ENCODE data around the gene ANKMY1.
"Not testable (repeated sequence)": the region's sequence is repeated elsewhere in the genome, so short reads cannot be mapped to it uniquely, and the experiment has no call there.

The ANKMY1 gene

DNA sequence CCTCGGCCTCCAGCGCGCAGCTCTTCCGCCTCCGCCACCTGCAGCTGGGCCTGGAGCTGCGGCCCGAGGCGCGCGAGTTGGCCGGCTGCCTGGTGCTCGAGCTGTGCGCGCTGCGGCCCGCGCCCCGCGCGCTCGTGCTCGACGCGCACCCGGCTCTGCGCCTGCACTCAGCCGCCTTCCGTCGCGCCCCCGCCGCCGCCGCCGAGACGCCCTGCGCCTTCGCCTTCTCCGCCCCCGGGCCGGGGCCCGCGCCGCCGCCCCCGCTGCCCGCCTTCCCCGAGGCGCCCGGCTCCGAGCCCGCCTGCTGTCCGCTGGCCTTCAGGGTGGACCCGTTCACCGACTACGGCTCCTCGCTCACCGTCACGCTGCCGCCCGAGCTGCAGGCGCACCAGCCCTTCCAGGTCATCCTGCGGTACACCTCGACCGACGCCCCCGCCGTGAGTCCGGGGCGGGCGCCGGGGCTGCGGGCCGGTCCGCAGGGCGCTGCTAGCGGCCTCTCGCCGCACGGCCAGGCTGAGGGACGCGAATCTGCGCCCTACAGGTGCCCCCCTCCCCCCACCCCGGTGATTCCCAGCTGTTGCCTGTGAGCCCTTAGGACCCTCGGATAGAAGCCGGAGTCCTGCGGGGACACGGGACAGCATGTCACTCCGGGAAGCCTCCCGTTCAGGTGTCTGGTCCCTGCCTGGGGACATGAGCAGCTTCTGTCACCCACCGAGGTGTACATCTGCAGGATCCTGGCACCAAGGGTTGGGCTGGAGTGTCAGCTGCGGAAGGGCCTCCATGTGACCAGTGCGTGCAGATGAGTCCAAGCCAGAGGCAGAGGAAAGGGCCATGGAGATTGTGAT, 11.1 kb upstream of the ANKMY1 start:
- peak; percentile 67 for DNase-seq (ENCODE audit: low spot score)

DNA sequence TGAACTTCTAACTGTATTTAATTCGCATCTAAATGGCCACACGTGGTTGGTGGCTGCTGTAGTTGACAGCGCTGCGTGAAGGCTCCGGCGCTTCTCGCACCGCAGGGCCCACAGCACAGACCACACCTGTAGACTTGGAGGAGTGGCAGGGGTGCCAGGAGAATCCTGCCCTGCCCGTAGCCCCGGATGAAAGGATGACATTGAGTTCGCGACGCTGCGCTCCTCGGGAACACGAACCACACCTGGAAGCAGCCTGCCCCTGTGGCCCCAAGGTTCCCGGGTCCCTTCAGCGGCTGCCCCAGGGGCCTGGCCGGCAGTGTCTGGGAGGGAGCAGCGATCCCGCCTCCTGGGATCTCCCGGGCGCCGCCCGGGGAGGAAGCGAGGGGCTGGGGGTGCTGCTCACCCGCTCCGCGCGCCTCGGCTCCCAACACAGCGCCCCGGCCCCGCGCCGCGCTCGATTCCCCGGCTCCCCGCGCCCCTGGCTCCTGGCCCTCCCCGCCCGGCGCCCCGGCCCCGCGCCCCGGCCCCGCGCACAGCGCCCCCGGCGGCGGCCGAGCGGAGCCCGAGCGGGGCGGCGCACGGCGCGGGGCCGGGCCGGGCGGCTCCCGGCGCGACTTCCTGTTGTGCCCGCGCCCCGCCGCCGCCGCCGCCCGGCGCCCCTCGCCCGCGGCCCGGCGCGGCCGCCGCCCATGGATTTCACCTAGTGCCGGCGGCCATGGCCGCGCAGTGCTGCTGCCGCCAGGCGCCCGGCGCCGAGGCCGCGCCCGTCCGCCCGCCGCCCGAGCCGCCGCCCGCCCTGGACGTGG, 10.3 kb upstream of the ANKMY1 start, which contains the start of gene RNPEPL1:
Gene RNPEPL1 (plus strand): TSS at position 613 of the 806 bp plus-strand sequence. CDS start 103 bp downstream, at position 716.
- DNase-seq (ENCODE audit: low spot score) = peak; percentile 50

DNA sequence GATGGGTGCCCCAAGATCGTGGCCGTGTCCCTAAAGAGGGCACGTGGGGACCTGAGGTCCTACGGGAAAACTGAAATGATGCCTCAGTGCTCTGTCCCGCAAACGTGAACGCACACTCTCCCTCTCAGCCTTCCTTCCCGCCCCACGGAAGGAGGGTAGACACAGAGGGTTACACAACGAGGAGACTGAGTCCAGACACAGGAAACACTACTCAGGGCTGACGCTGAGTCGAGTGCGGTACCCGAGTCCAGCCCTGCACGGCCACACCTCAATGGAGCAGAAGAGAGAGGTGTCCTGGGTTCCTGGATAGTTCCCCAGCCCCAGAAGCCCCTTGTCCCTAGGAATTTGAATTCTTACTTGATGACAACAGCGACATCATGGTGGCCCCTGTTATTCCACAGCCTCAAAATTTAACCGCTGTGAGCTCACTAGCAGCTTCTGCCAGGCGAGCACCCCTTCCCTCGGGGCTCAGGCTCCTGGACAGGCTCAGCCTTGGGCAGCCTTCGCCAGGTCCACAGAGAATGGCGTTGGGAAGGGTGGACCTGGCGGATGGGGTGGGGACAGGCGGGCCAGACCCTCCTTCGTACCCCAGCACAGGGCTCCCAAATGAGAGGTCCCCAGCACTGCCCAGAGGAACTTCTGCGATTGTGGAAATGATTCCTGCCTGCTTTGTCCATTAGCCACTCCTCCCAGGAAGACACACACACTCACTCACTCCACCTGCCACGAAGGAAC, 9.5 kb upstream of the ANKMY1 start:
- no peak for DNase-seq (ENCODE audit: low spot score)

DNA sequence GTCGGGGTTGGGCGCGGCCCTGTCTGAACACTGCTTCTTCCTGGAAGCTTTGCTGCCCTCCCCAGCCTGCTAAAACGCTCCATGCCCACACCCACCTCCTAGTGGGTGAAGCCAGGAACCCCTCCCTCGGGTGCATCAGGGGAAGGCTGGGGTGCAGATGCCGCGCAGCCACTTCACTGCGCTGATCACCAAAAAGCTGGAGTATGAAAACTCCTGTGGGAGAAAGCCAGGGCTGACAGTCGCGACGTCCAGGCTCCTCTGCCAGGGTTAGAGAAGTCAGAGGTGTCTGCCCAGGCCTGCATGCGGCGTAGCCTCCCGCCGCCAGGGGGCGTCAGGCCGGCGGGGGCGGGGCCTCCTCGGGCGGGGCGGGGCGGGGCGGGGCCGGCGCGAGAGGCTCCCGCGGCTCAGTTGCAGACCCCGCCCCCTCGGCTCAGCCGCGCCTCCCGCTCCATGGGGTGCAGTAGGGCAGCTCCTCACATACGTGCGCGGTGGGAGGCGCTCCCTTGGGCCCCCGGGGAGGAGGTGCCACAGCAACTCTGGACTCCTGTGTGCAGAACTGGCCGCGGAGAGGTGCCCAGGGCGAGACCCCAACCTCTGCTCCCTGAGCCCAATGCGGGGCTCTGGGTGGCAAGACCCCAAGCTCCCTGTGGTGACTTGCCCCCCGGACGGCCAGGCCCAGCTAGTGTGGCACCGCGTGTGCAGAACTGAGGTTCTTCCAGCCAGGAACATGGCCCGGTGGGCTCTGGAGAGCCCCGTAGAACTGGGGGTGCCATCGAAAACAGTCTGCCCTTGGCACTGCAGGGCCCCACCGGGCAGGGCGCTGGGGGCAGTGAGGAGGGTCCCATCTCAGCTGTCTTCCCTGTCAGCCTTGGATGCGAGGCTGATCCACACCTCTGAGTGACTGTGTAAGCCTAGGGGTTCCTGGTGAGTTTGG, 8.7 kb upstream of the ANKMY1 start:
- peak; percentile 85 for DNase-seq (ENCODE audit: low spot score)

DNA sequence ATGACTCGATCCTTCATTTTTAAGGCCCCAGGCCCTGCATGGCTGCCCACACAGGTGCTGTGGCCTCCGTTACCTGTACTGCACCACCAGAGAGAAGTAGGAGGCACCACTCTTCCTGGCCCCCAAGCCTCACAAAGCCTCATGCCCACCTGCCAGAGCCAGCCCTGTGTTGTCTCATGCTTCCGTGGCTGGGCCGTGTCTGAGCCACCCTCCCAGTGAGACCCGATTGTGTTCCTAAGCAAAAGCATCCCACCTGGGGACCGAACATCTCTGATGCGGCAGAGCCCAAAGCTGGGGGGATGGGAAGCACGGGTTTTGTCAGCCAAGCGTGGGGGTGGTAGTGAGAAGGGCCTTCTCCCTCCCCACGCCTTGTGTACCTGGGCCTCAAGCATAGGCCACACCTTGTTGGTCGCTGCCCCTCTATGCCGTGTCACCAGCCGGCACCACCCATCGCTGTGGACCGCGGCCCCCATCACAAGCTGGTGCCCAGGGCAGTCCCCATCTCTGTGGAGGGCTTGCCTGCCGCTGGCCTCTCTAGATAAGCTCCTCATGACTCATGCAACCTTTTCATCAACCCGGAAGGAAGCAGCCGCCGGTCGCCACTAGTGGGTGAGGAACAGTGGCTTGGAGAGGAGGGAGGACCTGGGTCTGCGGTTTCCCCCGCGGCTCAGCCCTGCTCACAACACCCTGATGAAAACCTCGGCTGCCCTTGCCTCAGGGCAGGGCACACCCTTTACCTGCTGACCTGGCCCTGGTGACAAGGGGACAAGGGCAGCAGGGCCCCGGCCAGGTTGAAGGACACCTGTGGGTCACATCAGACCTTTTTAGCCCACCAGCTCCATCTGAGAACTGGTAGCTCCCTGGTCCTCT, 7.8 kb upstream of the ANKMY1 start:
- no peak for DNase-seq (ENCODE audit: low spot score)

DNA sequence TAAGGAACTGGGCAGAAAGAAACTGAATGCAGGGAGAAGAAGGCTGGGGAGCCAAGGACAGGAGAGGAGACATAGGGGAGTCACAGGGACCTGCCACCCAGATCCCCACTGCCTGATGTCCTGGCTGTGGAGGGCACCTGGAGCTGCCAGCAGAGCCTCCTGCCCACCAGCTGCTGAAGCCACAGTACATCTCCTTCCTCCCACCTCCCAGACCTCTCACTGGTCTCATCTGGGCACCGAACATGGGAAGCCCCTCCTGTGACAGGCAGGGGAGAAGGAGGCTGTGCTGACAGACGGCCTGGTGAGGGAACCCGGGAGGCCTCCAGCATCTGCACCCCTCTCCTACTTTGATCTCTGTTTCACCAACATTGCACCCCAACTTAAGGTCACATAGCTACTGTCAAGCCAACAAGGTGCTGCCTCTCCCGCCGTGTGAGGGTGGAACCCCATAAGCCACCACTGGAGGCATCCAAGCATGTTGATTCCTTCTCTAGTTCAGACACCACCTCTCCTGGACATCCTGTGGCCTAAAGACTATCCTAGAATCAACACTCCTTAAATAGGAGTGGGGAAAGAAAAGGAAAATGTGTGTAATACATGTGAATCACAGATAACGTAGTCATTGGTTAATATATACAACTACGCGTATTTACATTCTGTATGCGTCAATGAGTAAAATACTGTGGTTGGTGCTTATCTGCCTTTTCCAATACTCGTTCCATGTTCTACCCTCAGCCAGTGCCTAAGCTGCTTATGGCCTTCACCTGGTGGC, 7.0 kb upstream of the ANKMY1 start:
- DNase-seq (ENCODE audit: low spot score) = no peak

DNA sequence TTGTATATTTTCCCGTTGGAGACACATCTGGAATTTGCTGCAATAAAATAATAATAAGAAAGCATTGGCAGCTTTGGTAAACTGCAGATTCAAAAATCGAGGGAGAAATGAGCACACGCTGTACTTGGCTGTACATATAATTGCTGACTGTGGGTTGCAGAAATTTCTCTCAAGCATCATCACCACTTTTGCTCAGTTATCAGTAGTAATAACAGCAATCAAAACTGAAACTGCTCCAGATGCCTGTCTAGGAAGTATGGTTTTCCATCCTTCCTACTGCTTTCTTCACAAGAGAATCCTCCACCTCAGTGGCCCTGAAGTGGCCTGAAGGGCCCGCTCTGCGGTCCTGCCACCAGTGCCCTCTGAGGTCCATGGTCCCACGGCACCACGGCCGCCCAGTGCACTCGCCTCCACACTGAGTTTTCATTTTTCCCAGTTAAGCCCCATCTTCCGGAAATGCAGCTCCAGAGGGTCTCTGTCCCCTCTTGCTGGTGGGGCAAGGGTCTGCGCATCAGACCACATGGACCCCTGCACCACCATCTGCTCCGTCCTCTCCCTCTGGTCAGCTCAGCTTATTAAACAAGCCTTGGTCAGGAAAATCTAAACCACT, 6.3 kb upstream of the ANKMY1 start:
- DNase-seq (ENCODE audit: low spot score) = no peak

DNA sequence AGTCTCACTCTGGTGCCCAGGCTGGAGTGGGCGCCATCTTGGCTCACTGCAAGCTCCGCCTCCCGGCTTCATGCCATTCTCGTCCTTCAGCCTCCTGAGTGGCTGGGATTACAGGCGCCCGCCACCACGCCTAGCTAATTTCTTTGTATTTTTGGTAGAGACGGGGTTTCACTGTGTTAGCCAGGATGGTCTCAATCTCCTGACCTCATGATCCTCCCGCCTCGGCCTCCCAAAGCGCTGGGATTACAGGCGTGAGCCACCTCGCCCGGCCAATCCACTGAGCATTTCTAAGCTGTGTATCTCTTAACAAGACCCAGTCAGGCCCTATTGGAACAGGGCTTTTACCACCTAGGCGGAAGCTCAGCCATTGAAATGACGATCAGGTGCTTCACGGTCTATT, 5.4 kb upstream of the ANKMY1 start:
- DNase-seq (ENCODE audit: low spot score) = not testable (repeated sequence)

DNA sequence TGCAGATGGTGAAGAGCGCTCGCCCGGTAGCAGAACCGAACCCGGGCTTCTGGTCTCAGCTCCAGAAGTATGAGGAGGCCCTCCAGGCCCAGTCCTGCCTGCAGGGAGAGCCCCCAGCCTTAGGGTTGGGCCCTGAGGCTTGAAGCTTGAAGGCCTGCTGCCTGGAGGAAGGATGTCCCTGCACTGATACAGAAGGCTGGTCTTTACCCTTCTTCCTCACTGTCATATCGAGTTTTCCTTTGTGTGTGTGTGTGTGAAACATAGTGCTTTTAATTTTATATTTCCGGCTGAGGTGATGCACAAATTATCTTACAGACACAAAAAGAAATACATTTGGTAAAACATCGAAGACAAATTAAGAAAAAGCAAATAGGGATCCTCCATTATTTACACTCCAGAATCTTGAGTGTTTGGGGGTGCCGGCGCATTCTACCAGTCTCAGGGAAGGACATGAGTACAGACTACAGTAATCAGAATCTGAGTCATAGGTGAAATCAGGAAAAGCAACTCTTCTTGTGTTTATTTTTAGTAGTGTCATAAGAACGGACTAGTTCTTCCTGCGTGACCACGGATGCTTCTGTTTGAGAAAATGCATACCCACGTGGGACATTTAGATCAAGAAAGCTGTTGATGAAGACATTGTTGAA, 3.7 kb upstream of the ANKMY1 start:
- DNase-seq (ENCODE audit: low spot score) = no peak

DNA sequence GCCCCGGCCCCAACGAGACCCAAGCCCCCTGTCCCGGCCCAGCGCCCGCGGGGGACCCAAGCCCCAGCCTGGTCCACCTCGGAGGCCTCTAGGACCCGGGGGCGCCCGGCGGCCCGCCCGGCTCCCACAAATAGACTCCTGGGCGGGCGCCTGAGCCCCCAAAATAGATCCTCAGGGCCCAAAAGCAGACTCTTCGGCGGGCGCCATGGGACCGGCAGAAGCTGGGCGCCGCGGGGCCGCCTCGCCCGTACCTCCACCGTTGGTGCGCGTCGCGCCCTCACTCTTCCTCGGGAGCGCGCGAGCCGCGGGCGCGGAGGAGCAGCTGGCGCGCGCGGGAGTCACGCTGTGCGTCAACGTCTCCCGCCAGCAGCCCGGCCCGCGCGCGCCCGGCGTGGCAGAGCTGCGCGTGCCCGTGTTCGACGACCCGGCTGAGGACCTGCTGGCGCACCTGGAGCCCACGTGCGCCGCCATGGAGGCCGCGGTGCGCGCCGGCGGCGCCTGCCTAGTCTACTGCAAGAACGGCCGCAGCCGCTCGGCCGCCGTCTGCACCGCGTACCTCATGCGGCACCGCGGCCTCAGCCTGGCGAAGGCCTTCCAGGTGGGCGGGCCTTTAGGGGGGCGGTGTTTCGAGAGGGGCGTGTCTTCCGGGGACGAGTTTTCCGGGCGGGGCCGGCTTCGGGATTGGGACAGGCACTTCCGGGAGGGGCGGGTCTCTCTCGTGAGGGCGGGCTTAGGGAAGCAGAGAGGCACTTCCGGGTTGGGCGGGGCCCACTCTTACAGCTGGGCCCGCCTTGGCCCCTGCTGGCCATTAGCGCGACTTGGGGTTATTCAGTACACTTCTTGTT, 2.9 kb upstream of the ANKMY1 start:
- DNase-seq (ENCODE audit: low spot score) = peak; percentile 93

DNA sequence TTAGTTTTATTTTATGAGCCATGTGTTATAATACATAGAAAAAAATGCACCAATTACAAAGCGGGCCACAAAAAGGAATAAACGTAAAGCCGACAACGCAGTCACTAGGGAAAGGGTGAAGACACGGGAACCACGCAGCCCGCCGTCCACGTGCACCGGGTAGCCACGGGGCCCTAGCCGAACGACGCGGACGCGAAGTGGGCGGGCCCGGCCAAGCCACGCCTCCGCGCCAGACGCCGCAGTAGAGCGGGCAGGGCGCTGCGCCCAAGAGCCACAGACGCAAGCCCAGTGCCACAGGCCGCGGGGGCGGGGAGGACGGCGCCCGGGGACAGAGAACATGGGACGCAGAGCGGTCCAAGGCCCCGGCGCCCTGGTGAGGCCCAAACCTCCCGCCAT, 2.3 kb upstream of the ANKMY1 start, which contains the start of gene DUSP28:
Gene DUSP28 (plus strand): TSS at position 274 of the 396 bp plus-strand sequence. CDS start 328 bp downstream, outside the sequence.
- DNase-seq (ENCODE audit: low spot score) = peak; percentile 91

DNA sequence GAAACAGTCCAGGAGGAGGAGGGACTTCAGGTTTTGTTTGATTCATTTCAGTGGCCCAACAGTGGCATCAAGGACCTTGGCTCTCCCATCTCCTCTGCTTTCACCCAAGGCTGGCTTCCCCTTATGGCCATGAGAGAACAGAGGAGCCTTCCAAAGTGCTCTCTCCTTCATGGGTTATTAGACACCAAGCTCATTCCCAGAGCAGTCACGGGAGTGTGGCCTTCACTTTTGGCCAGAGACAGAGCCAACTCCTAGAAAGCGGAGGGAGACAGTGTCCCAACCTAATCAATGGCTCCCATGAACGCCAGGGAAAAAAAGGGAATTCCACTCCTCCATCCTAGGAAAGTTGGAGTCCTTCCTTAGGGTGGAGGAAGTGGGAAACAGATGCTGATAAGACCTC, 1.5 kb upstream of the ANKMY1 start:
- DNase-seq (ENCODE audit: low spot score) = no peak

DNA sequence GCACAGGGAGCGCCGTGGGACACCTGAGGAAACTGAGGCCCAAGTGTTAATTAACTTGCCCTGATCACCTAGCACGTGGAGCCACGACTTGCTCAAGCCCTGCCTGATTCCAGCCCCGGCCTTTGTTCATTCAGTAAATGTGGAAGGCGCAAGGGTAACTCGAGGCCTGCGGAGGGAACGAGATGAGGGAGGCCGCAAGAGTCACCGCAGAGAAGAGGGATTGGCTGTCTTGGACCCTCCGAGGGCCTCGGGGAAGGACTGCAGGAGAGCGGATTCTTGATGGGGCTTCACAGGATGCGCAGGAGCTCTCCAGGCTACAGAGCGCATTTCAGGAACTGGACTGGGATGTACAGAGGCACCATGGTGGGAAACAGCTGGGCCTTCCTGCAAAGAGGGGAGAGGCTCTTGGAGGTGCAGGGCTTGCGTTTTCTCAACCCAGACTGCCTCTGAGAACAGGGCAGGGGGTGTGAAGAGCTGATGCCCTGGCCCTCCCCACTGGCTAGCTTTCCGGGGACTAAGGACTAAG, 511 bp upstream of the ANKMY1 start:
- DNase-seq (ENCODE audit: low spot score) = no peak

DNA sequence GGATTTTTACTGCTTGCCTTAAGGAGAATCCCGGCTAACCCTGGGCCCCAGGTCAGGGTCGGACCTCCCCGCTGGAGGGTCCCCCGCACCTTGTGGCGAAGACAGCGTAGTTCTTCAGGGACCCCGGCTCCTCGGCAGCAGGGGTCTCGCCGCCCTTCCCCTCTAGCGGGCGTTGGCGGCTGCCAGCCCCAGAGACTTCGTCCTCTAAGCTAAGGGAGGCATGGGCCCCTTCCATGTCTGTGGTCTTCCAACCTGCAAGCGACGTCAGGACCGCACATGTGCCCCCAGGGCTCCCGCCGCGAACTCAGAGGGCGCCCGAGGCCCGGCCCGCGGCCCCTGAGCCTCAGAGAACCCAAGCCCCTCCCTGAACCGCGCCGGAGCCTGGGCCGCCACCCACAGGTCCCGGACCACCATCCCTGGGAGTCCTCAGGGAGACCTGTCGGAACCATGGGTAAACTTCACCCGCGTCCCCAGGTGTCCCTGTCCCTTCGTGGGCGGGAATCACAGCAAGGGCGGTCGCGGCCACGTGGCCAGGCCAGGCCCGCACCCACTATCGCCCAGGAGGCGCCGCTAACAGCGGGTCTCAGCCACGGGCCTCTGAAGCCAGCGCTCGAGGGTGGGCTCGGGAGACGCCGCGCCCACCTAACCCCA, 562 bp downstream of the ANKMY1 start:
- no peak for DNase-seq (ENCODE audit: low spot score)

DNA sequence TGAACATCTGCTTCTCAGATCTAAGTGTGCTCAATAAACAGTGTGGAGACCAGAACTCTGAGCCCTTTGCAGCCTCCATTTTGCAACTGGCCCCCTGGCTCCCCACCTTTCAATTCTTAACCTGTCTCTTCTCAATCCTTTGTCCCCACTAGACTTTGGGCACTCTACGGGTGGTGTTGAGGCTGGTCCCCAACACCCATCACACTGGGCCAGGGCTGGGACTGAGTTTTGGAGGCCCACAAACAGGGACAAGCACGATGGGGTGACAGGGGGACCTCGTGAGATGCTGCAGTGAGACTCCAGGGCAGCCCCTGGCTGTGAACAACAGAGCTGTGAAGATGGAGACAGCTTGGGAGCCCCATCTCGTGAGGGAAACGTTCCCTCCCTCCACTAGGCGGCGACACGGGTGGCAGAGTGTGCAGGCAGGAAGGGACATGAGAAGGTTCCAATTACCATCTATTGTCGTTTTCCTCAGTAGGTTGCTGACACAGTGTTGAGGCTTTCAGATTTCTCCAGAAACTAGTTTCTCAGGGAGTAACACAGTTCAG, 1.2 kb downstream of the ANKMY1 start:
- DNase-seq (ENCODE audit: low spot score) = peak; percentile 70

DNA sequence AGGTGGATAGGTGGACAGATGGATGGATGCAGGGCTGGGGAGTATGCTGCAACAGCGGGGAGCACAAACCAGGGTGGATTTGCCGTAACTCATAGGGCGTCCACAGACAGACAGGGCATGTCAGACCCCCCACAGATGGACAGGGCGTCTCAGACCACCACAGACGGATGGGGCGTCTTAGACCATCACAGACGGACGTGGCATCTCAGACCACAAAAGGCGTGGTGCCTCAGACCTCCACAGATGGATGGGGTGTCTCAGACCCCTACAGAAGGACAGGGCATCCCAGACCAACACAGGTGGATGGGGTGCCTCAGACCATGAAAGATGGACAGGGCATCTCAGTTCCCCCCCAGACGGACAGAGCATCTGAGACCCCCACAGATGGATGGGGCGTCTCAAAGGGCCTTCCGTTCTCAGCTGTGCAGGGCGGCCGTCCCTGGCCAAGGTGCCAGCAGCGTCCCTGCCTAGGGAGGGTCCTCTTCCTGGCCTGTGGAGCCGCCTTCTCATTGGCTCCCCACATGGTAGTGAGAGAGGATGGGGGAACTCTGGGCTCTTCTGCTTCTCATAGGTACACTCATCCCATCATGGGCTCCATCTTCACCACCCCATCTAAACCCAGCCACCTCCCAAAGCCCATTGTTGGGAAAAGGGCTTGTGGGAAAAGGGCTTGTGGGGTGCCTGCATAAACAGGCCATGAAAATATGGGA, 2.1 kb downstream of the ANKMY1 start:
- DNase-seq (ENCODE audit: low spot score) = no peak

Data from germinal center (tissue), 1 donor.